Measurements from ENCODE around the gene TUBD1. TPM values are rescaled to one million over a fixed set of nuclear protein-coding genes. Genes with fewer than 3 reads are reported as not detected.

Gene TUBD1
- total RNA-seq, 1 donor from 2014 or later, result 9.3 TPM

DNA sequence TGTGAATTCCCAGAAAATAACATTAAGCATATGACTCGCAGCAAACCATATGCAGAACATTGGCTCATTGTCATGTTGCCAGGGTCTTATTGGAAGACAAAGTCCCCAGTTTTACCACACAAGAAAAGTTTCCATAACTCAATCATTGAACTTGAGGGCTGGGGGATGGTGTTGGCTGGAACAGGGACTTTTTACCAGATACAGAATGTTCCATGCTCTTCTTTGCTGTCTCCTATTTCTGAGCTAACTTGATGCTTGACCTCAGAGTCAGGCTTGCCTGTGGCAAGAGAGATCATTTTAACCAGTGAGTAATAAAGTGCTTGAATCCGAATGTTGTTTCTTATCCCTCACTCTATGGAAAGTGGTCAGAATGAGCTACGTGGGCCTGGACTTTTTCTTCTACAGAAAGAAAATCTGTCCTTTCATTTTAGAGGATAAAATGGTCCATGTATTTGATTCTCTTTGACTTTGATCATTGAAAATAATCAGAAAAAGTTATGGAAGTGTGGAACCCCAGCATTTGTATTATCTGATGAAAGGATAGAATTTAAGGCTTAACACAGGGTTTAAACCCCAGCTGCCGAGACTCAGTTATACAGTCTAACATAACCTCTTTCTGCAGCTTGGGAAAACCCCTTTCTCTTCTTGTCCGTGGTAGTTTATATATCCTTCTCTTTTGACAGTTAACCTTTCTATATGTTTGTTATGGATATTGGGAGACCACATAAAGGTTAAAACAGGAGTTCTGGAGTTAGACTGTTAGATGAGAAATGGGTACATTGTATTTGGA is 67.0 kb downstream of the TUBD1 start:
- Mint-ChIP-seq H3K27me3 (ENCODE audit: low read depth) (no peaks in the 10 kb centered on the region), H3K36me3 (ENCODE audit: low read depth) (peaks cover 55% of the 10 kb centered on the region), H3K4me1 (ENCODE audit: low read depth) (peaks cover 46% of the 10 kb centered on the region), H3K4me3 (ENCODE audit: low read depth) (peak overlapping the region; percentile 85), H3K27ac (peak overlapping the region; percentile 99), H3K9me3 (no peaks in the 10 kb centered on the region)
- DNase-seq (ENCODE audit: low spot score), result no peak
- intact Hi-C loops (cut with micrococcal nuclease), result loop anchor here (1.0 to 10.0 kb wide), 9 partner anchors 12 to 1488 kb away; partner anchors contain the start of genes PTRH2, RNF43, RPS6KB1 and TUBD1

DNA sequence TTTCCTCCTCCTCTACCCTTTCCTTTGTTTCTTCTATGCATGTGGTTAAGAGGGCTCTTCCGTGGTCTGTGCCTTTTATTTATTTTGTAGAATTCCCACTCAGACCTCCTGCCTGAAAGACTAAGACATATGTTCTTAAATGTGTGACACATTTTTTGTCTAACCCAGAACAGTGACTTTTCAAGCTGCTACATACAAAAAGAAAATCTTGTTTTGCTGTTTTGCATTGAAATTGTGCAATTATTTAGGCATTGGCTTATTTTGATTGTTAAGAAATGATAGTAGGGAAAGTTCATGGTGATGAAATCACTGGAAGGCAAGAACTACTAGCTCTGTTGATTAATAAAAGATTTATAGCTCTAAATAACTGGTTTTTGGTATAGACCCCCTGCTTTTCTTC is 76.8 kb downstream of the TUBD1 start:
- Mint-ChIP-seq H3K4me1 (ENCODE audit: low read depth) (peaks cover 34% of the 10 kb centered on the region), H3K9me3 (no peaks in the 10 kb centered on the region), H3K27me3 (ENCODE audit: low read depth) (no peaks in the 10 kb centered on the region), H3K4me3 (ENCODE audit: low read depth) (no peak overlapping the region), H3K27ac (peak overlapping the region; percentile 33), H3K36me3 (ENCODE audit: low read depth) (peaks cover 56% of the 10 kb centered on the region)
- intact Hi-C loops (cut with micrococcal nuclease), result no loop called here
- no peak for DNase-seq (ENCODE audit: low spot score)

DNA sequence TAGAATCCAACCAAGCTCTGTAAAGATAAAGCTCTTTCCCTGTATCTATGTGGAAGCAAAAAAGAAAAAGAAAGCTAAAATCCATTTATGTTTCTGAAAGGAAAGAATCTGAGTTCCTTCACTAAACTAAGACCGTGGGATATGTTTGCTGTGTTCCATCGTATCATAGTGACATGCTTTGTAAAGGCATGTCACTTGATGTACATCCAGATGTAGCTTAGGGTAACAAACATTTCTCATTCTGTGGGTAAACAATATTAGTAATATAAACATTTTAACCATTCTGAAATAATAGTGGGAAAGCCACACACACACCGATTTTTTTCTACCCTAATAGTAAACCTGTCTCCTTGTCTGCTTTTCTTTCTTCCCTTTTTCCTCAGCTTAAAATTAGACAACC is 78.1 kb downstream of the TUBD1 start:
- Mint-ChIP-seq H3K27ac (peak overlapping the region; percentile 33), H3K27me3 (ENCODE audit: low read depth) (no peaks in the 10 kb centered on the region), H3K4me1 (ENCODE audit: low read depth) (peaks cover 26% of the 10 kb centered on the region), H3K9me3 (no peaks in the 10 kb centered on the region), H3K36me3 (ENCODE audit: low read depth) (peaks cover 47% of the 10 kb centered on the region), H3K4me3 (ENCODE audit: low read depth) (no peak overlapping the region)
- intact Hi-C loops (cut with micrococcal nuclease), result no loop called here
- DNase-seq (ENCODE audit: low spot score), result no peak

DNA sequence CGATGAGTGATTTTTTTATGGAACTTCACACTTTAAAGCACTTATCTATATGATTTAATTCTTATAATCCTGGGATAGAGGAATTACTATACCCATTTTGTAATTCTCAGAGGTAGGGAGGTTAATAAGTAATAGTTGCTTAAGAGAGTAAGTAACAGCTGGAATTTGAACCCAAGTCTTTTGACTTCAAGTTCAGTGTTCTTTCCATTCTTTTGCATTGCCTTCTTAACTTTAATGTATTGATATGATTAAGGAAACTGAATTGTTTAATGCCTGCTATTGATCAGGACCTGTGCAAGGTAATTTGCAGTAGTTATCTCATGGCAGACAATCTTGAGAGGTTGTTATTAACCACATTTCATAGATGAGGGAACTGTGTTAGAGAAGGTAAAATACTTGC is 78.5 kb downstream of the TUBD1 start:
- H3K4me1 Mint-ChIP-seq (ENCODE audit: low read depth), result peaks cover 26% of the 10 kb centered on the region
- no peaks in the 10 kb centered on the region for H3K9me3 Mint-ChIP-seq
- H3K36me3 Mint-ChIP-seq (ENCODE audit: low read depth), result peaks cover 43% of the 10 kb centered on the region
- intact Hi-C loops (cut with micrococcal nuclease), result no loop called here
- no peaks in the 10 kb centered on the region for H3K27me3 Mint-ChIP-seq (ENCODE audit: low read depth)
- H3K27ac Mint-ChIP-seq, result peak overlapping the region; percentile 8
- DNase-seq (ENCODE audit: low spot score), result no peak
- no peak overlapping the region for H3K4me3 Mint-ChIP-seq (ENCODE audit: low read depth)

- no peaks in the 10 kb centered on the region for H3K27me3 Mint-ChIP-seq (ENCODE audit: low read depth)
- intact Hi-C loops (cut with micrococcal nuclease), result no loop called here
- H3K27ac Mint-ChIP-seq, result peak overlapping the region; percentile 49
- no peak overlapping the region for H3K4me3 Mint-ChIP-seq (ENCODE audit: low read depth)
- peaks cover 52% of the 10 kb centered on the region for H3K36me3 Mint-ChIP-seq (ENCODE audit: low read depth)
- H3K9me3 Mint-ChIP-seq, result no peaks in the 10 kb centered on the region
- DNase-seq (ENCODE audit: low spot score), result no peak
- H3K4me1 Mint-ChIP-seq (ENCODE audit: low read depth), result peaks cover 32% of the 10 kb centered on the region
Observed at GRCh38 chr17:59812139-59812538, 80.6 kb downstream of the TUBD1 start.

- H3K27ac Mint-ChIP-seq, result no peak overlapping the region
- H3K27me3 Mint-ChIP-seq (ENCODE audit: low read depth), result no peaks in the 10 kb centered on the region
- DNase-seq (ENCODE audit: low spot score), result no peak
- H3K4me3 Mint-ChIP-seq (ENCODE audit: low read depth), result no peak overlapping the region
- peaks cover 46% of the 10 kb centered on the region for H3K36me3 Mint-ChIP-seq (ENCODE audit: low read depth)
- intact Hi-C loops (cut with micrococcal nuclease), result no loop called here
- H3K9me3 Mint-ChIP-seq, result no peaks in the 10 kb centered on the region
- H3K4me1 Mint-ChIP-seq (ENCODE audit: low read depth), result peaks cover 33% of the 10 kb centered on the region
Observed at GRCh38 chr17:59811209-59811608, 81.5 kb downstream of the TUBD1 start.

GRCh38 chr17:59810894-59811153 is 81.9 kb downstream of the TUBD1 start:
- DNase-seq (ENCODE audit: low spot score), result no peak
- H3K4me3 Mint-ChIP-seq (ENCODE audit: low read depth), result no peak overlapping the region
- no peaks in the 10 kb centered on the region for H3K27me3 Mint-ChIP-seq (ENCODE audit: low read depth)
- H3K4me1 Mint-ChIP-seq (ENCODE audit: low read depth), result peaks cover 29% of the 10 kb centered on the region
- H3K27ac Mint-ChIP-seq, result no peak overlapping the region
- intact Hi-C loops (cut with micrococcal nuclease), result no loop called here
- H3K36me3 Mint-ChIP-seq (ENCODE audit: low read depth), result peaks cover 42% of the 10 kb centered on the region
- H3K9me3 Mint-ChIP-seq, result no peaks in the 10 kb centered on the region

Other genes with a start within 250 kb of the TUBD1 start
- gene PTRH2, start 185.5 kb downstream of the TUBD1 start, total RNA-seq, result 48.3 and 50.3 TPM in 2 replicates
- gene VMP1, start 185.3 kb downstream of the TUBD1 start, total RNA-seq, result 479 and 499 TPM in 2 replicates
- gene RPS6KB1, start 178 bp upstream of the TUBD1 start, total RNA-seq, result 65.9 and 70.1 TPM in 2 replicates
- gene RNFT1, start 71.8 kb upstream of the TUBD1 start, total RNA-seq, result 32.7 TPM in 2 replicates
- gene HEATR6, start 186.0 kb upstream of the TUBD1 start, total RNA-seq, result 35.1 and 37.1 TPM in 2 replicates

Measured in activated T-helper 2 cell treated with anti-CD3 and anti-CD28 coated beads, Interferon-gamma antibody, Interleukin-2, Interleukin-4, amounts not matched to agents 10 μg/mL and 5 μg/mL and 100 μg/mL, durations not matched to agents 14 hours and 24 hours and 36 hours (primary cell).